GM18868 (cell line): ENCODE data around the gene NOC3L.
"Not testable (repeated sequence)": the region's sequence is repeated elsewhere in the genome, so short reads cannot be mapped to it uniquely, and the experiment has no call there.

Experiments
- ATAC-seq: cut with Tn5 transposase; IDR thresholded peaks from one replicate; pipeline ENCODE4 v1.9.1; 2021; ENCODE audit warnings: mild to moderate bottlenecking, moderate library complexity; ENCODE audit not compliant: unreplicated experiment

The NOC3L gene

DNA sequence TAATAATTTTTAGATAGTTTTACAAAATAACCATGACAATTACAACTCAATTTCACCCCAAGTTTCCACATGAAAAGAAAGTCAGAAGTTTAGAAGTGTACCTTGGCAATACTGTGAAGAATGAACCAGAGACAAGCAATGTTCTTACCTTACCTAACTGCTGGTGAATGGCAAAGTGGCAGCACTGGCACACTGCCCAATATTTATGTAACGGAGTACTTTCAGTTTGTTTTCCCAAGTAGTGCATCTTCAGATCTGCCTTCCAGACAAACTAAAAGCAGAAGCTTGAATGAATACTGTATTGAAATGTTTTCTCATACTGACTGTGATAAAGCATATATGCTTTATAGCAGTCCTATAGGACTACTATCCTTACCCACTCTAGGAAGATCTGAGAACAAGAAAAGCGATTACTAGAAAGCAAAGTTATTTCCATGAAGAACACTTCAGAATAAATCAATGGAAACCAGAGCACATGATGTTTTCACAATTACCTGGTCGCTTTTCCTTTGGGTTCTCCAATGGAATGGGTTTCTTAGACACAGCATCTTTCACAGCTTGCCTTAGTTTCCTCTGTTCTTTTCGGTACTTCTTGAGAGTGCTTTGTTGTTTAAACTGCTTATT lies 1.5 kb downstream of the NOC3L start:
- ATAC-seq: no peak

- no peak for ATAC-seq
These were observed 4.3 kb downstream of the NOC3L start for GRCh38 chr10:94358480-94358879.

DNA sequence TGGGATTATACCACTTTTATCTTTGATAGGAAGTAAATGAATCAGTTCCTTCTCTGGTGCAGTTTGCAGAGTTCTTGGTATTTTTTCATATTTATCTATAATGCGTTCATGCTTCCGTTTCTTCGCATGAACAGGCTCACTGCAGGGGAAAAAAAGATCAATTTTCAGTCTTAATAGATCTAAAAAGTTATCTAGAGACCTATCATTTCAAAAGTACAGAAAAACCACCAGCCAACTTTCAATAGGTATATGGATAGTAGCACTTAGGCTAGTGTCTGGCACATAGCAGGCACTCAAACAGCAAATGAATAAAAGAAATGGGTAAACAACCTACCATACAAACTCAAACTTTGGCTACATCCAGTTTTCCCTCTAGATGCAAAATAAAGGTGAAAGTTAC lies 5.5 kb downstream of the NOC3L start:
- no peak for ATAC-seq

DNA sequence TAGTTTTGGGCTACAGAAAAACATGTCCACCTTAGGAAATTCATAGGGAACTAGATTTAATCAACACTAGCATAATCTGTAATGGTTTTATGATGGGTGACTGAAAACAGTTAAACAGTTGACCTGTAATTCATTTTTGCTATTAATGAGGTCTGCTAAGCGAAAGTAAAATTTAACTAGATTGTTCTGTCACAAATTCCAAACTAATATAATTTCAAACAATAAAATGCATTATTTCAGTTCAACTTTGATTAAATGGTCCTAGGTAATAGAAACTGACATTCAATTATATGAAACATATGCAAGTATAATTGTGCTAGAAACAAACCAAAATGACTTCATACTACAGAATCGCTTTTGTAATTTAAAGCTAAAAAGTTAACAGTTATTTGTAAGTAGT lies 6.9 kb downstream of the NOC3L start:
- ATAC-seq: no peak

DNA sequence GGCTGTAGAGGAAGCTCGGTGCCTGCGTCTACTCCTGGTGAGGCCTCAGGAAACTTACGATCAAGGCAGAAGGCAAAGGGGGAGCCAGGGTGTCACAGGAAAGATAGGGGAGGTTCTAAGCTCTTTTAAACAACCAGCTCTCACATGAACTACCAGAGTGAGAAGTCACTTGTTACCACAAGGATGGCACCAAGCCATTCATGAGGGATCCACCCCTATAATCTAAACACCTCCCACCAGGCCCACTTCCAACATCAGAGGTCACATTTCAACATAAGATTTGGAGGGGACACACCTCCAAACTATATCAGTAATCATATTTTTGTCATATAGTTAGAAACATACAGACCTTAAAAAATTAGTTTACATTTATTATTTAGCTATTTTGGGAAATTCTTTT lies 9.4 kb downstream of the NOC3L start:
- no peak for ATAC-seq

- ATAC-seq: no peak
These were observed 11.7 kb downstream of the NOC3L start for GRCh38 chr10:94351089-94351488.

GRCh38 chr10:94350500-94350899 lies 12.2 kb downstream of the NOC3L start:
- ATAC-seq: not testable (repeated sequence)

DNA sequence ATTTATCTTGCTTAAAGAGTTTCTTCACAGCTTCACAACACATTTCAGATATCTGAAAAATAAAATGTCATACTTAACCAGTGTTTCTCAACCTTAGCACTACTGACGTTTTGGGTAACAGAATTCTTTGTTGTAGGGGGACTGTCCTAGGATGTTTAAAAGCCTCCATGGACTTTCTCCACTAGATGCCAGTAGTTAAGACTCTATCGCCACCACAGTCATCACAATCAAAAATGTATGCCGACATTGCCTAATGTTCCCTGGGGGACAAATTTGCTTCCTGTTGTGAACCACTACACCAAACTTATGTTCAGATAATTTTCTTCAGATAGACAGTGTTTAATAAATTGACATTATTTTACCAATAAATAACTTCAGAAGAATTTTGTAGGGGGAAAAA lies 13.4 kb downstream of the NOC3L start:
- ATAC-seq: no peak

DNA sequence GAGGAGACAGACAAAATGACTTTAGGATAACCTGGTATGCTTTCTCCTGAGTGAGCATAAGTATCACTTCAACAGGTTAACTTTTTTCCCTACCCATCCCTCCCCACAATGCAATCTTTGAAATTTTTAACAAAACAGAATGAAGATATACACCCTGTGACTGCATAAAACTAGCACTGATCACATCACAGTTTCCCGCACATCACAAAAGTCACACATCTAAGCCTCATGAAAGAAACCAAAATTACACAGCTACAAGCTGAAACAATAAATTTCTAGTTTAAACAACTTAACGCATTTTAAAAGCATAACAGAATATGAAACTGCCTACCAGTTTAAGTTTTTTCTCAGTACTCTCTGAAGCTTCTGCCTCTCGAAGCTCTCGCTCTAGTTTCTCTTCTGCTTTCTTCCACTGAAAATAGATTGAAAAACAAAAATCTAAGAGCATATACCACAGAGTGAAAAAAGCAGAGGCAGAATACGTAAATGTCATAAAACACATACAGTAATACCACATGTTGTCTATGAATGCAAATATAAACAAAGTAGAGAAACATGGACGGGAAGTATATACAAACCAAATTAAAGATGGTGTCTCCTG lies 18.1 kb downstream of the NOC3L start:
- peak; percentile 97 for ATAC-seq

DNA sequence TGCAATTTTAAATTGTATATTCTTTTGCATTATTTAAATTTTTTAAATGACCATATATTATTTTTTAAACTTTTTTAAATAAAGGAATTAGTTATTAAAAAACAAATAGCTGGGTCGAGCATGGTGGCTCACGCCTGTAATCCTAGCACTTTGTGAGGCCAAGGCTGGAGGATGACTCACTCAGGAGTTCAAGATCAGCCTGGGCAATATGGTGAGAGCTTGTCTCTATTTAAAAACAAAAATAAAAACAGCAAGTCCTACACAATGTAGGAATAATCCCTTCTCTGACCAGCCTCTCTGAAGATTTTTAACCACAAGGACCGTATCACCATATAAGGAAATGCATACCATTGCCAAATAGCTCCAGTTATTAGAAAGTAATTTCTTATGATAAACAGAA lies 19.6 kb downstream of the NOC3L start:
- no peak for ATAC-seq

GRCh38 chr10:94334857-94335256 lies 27.9 kb downstream of the NOC3L start:
- ATAC-seq: no peak

DNA sequence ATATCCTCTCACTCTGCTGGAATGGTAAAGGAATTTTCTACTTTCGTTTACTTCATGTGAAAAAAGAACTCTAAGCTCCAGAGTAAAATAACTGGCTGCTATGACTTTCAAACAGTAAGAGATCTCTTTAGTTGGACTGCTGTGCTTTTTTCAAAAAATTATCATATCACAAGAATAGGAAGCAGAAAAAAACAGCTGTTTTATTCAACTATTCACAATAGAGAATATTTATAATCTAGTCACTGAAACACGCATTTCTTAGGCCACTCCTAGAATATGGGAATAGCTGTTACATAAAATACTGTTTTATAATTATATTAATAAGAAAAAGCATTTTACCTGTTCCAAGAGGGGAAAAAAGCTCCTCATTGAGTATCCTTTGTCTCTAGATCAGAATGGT lies 29.7 kb downstream of the NOC3L start:
- ATAC-seq: no peak

DNA sequence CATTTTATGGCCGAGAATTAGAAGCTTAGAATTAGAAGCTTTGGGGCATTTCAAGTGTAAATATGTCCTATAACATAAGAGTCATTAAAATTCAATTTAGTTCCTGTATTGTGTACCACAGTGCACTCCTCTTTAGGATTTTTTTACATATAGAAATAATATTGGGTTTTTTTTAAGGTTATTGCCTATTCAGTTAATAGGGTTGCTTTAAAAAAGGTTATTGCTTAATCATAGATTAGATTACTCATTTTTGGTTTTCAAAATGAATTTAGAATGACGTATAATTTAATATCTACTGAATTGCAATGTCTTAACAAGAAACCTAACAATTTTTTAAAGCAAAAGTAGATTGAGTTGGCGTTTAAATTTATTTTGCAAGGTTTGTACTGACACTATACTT lies 34.1 kb downstream of the NOC3L start:
- no peak for ATAC-seq

DNA sequence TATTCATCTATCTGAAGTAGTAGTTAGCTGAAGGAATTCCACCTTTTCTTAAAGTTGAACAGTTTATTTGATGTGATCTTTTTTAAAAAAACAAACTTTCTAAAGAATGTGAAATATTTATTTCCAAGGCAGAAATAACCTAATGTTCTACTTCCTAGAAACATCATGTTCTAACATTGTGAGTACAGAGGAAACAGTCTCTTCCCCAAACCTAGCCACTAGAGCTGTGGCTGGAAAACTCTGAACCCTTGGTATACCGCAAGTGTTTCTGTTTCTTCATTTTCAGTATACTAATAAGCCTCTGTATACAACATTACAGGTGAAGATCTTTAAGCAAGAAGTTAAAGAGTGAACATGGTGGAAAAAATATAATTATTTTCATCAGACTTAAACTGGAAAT lies 35.1 kb downstream of the NOC3L start:
- ATAC-seq: no peak

- no peak for ATAC-seq
These were observed 38.0 kb downstream of the NOC3L start for GRCh38 chr10:94324609-94325233.

GRCh38 chr10:94320285-94320914 lies 42.3 kb downstream of the NOC3L start:
- peak; percentile 60 for ATAC-seq

DNA sequence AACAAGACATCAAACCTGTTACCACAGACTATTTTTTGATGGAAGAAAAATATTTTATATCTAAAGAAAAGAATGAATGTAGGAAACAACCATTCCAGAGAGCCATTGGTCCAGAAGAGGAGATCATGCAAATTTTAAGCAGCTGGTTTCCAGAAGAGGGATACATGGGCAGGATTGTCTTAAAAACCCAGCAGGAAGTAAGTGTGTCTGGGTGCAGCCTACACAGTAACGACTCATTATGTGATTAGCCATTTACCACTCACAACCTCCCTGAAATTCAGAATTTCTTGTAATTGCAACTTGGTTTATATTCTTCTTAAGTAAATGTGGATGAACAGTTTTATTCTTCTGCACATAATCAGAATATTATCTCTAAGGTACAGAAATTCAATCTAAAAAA lies 46.2 kb downstream of the NOC3L start:
- ATAC-seq: no peak

DNA sequence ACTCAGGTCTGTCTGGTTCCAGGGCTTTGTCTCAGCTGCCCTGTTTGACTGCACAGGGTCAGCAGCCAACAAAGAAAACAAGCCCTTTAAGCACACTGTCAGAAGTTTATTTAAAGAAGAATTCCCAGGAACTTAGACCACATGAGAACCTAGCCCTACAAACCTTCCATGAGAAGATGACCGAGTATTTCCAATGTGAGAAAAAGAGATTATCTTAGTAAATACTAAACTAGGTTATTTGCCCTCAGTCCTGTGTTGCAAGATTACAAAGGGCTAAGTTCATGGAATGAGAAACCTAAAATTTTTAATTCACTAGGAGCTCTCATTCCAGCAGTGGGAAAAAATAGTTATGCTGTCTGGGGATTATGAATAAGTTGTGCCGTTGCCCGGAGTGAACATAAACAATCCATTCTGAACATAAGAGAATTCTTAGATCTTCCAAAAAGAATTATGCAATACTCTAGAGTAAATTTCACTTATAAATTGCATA lies 46.7 kb downstream of the NOC3L start:
- no peak for ATAC-seq

GRCh38 chr10:94315024-94315451 lies 47.7 kb downstream of the NOC3L start:
- ATAC-seq: no peak

- ATAC-seq: no peak
These were observed 52.4 kb downstream of the NOC3L start for GRCh38 chr10:94310369-94310768.

DNA sequence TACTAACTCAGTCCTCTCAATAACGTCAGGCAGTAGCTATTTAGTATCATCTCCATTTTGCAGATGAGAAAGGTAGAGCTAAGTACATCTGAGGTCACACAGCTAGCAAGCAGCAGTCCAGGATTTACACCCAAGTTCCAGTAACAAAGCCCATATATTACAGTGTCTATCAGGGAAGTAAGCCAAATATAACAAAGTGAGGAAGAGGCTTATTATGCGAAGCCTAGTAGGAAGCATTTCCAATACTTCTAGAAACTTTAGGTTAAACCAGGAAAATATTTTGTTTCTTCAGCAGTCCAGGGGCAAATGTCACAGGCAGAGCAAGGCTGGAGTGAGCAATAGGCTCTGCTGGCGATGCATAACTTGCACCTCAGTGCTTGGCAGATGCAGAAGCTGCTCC lies 53.9 kb downstream of the NOC3L start:
- ATAC-seq: no peak

DNA sequence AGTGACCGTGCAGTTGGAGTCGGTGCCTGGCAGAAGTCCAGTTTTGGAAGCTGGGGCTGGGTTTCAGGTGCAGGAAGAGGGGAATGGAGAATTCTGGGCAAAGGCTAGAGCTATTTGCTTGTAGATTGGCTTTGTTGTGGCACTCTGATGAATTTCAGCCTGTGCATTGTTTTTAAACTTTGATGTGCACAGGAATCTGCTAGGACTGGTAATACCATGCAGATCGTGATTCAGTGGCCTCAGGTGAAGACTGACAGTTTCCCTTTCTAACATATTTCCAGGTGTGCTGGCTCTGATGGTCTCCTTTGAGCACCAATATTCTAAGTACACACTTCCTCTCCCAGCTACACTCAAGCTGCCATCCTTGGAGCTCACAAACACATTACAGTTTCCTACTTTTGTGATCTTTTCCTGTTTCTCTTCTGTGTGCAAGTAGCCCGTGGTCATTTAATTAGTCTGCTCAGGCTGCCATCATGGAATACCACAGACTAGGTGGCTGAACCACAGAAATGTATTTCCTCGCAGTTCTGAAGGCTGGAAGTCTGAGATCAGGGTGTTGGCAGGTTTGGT lies 55.6 kb downstream of the NOC3L start:
- no peak for ATAC-seq
